ENCODE measurements around the gene SAA2. TPM values are rescaled to one million over a fixed set of nuclear protein-coding genes. Genes with fewer than 3 reads are reported as not detected.

SAA2 gene
- total RNA-seq, 2 experiments from 2014 or later, result 0.25 TPM; not detected in 1

- Histone ChIP-seq H3K4me1 (ENCODE audit: insufficient read depth, low read length) (no peaks in the 10 kb centered on the region), H3K4me3 (ENCODE audit: low read length) (no peak overlapping the region), H3K27me3 (ENCODE audit: control insufficient read depth in 1 of 2, insufficient read depth in 2 of 2, low read length in 2 of 2) (no peaks in the 10 kb centered on the region), H3K9me3 (ENCODE audit: control insufficient read depth in 1 of 2, insufficient read depth in 1 of 2, low read length in 2 of 2) (peaks cover 0 to 11% of the 10 kb centered on the region in 2 experiments), H3K36me3 (ENCODE audit: insufficient read depth, low read length) (no peaks in the 10 kb centered on the region), H3K27ac (ENCODE audit: low read depth in 1 of 2, low read length in 2 of 2) (no peak overlapping the region)
- no peak overlapping the region for H3K4me3 Mint-ChIP-seq
- ChIA-PET POLR2A (no interaction called here), CTCF (no interaction called here)
- no peaks in the 10 kb centered on the region for H3K36me3 Mint-ChIP-seq (ENCODE audit: low read depth)
- TF ChIP-seq, protein P1, sequence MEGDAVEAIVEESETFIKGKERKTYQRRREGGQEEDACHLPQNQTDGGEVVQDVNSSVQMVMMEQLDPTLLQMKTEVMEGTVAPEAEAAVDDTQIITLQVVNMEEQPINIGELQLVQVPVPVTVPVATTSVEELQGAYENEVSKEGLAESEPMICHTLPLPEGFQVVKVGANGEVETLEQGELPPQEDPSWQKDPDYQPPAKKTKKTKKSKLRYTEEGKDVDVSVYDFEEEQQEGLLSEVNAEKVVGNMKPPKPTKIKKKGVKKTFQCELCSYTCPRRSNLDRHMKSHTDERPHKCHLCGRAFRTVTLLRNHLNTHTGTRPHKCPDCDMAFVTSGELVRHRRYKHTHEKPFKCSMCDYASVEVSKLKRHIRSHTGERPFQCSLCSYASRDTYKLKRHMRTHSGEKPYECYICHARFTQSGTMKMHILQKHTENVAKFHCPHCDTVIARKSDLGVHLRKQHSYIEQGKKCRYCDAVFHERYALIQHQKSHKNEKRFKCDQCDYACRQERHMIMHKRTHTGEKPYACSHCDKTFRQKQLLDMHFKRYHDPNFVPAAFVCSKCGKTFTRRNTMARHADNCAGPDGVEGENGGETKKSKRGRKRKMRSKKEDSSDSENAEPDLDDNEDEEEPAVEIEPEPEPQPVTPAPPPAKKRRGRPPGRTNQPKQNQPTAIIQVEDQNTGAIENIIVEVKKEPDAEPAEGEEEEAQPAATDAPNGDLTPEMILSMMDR (IDR thresholded peaks at IDR 0.05), result no peak
- DNase-seq (no peak), ATAC-seq (ENCODE audit: poor library complexity) (no peak)
- H3K4me1 Mint-ChIP-seq (ENCODE audit: low read depth), result no peaks in the 10 kb centered on the region
- intact Hi-C loops (cut with DNase I, micrococcal nuclease), result no loop called here
- peaks cover 5% of the 10 kb centered on the region for H3K27me3 Mint-ChIP-seq
- H3K27ac Mint-ChIP-seq, result no peak overlapping the region
- H3K9me3 Mint-ChIP-seq, result no peaks in the 10 kb centered on the region
Observed at GRCh38 chr11:18223591-18224387, 24.7 kb downstream of the SAA2 start.

- Mint-ChIP-seq H3K36me3 (ENCODE audit: low read depth) (no peaks in the 10 kb centered on the region), H3K4me3 (no peak overlapping the region), H3K27me3 (peaks cover 5% of the 10 kb centered on the region), H3K27ac (no peak overlapping the region), H3K9me3 (peaks cover 4% of the 10 kb centered on the region), H3K4me1 (ENCODE audit: low read depth) (no peaks in the 10 kb centered on the region)
- H3K36me3 ChIP-seq (ENCODE audit: insufficient read depth, low read length), result no peaks in the 10 kb centered on the region
- intact Hi-C loops (cut with DNase I, micrococcal nuclease), result no loop called here
- no peaks in the 10 kb centered on the region for H3K27me3 ChIP-seq (ENCODE audit: control insufficient read depth in 1 of 2, insufficient read depth in 2 of 2, low read length in 2 of 2)
- H3K9me3 ChIP-seq (ENCODE audit: control insufficient read depth in 1 of 2, insufficient read depth in 1 of 2, low read length in 2 of 2), result peaks cover 0 to 11% of the 10 kb centered on the region in 2 experiments
- ATAC-seq (ENCODE audit: poor library complexity), result no peak
- H3K4me1 ChIP-seq (ENCODE audit: insufficient read depth, low read length), result no peaks in the 10 kb centered on the region
- TF ChIP-seq, protein P1 (IDR thresholded peaks at IDR 0.05), result no peak
- no peak for DNase-seq
- CTCF ChIA-PET, result no interaction called here
- POLR2A ChIA-PET, result no interaction called here
- H3K4me3 ChIP-seq (ENCODE audit: low read length), result no peak overlapping the region
- H3K27ac ChIP-seq (ENCODE audit: low read depth in 1 of 2, low read length in 2 of 2), result no peak overlapping the region
Observed at GRCh38 chr11:18222814-18223421, 25.6 kb downstream of the SAA2 start.

- TF ChIP-seq, protein P1 (IDR thresholded peaks at IDR 0.05), result no peak
- Mint-ChIP-seq H3K9me3 (peaks cover 4% of the 10 kb centered on the region), H3K27ac (no peak overlapping the region), H3K4me3 (no peak overlapping the region), H3K4me1 (ENCODE audit: low read depth) (no peaks in the 10 kb centered on the region), H3K27me3 (peaks cover 9% of the 10 kb centered on the region), H3K36me3 (ENCODE audit: low read depth) (no peaks in the 10 kb centered on the region)
- ChIA-PET CTCF (interaction anchor here (0.6 kb wide), 1 partner anchor 1018 kb away, joined by 3 read pairs; no protein-coding TSS in a partner anchor), POLR2A (no interaction called here)
- H3K9me3 ChIP-seq (ENCODE audit: control insufficient read depth in 1 of 2, insufficient read depth in 1 of 2, low read length in 2 of 2), result peaks cover 0 to 11% of the 10 kb centered on the region in 2 experiments
- intact Hi-C loops (cut with DNase I, micrococcal nuclease), result no loop called here
- no peaks in the 10 kb centered on the region for H3K27me3 ChIP-seq (ENCODE audit: control insufficient read depth in 1 of 2, insufficient read depth in 2 of 2, low read length in 2 of 2)
- ATAC-seq (ENCODE audit: poor library complexity) (no peak), DNase-seq (no peak)
- H3K27ac ChIP-seq (ENCODE audit: low read depth in 1 of 2, low read length in 2 of 2), result no peak overlapping the region
- no peaks in the 10 kb centered on the region for H3K36me3 ChIP-seq (ENCODE audit: insufficient read depth, low read length)
- H3K4me1 ChIP-seq (ENCODE audit: insufficient read depth, low read length), result no peaks in the 10 kb centered on the region
- H3K4me3 ChIP-seq (ENCODE audit: low read length), result no peak overlapping the region
Observed at GRCh38 chr11:18221274-18221876, 27.1 kb downstream of the SAA2 start.
